ENCODE data around the gene USP6.

- TF ChIP-seq CTCF (IDR thresholded peaks at IDR 0.05) = no peak
- no peak for TF ChIP-seq POLR2AphosphoS5 (IDR thresholded peaks at IDR 0.05; ENCODE audit: insufficient read depth in 1 of 2, low read depth in 1 of 2)
These were observed 46.1 kb upstream of the USP6 start for GRCh38 chr17:5069724-5070123.
